Measurements from ENCODE around the gene MIER2. TPM values are rescaled to one million over a fixed set of nuclear protein-coding genes. Genes with fewer than 3 reads are reported as not detected.

The MIER2 gene
- total RNA-seq, 4 donors from 2014 or later: 2.4 to 16.0 (median 9.2) TPM

DNA sequence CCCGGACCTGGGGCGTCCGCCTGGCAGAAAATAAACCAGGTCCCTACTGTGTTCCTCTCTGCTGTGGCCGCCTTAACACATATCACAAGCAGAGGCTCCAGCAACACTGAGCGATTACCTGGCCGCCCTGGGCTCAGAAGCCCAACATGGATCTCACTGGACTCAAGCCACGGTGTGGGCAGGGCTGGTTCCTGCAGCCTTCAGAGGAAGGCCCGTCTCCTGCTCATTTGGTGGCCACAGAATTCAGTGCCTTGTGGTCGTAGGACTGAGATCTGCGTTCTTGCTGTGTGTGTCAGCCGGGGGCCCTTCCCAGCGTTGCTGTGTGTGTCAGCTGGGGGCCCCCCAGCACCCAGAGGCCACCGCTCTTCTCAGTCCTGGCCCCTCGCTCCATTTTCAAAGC lies 34.1 kb upstream of the MIER2 start:
- TF ChIP-seq, protein P1, sequence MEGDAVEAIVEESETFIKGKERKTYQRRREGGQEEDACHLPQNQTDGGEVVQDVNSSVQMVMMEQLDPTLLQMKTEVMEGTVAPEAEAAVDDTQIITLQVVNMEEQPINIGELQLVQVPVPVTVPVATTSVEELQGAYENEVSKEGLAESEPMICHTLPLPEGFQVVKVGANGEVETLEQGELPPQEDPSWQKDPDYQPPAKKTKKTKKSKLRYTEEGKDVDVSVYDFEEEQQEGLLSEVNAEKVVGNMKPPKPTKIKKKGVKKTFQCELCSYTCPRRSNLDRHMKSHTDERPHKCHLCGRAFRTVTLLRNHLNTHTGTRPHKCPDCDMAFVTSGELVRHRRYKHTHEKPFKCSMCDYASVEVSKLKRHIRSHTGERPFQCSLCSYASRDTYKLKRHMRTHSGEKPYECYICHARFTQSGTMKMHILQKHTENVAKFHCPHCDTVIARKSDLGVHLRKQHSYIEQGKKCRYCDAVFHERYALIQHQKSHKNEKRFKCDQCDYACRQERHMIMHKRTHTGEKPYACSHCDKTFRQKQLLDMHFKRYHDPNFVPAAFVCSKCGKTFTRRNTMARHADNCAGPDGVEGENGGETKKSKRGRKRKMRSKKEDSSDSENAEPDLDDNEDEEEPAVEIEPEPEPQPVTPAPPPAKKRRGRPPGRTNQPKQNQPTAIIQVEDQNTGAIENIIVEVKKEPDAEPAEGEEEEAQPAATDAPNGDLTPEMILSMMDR (IDR thresholded peaks at IDR 0.05; ENCODE audit: low read depth): no peak

DNA sequence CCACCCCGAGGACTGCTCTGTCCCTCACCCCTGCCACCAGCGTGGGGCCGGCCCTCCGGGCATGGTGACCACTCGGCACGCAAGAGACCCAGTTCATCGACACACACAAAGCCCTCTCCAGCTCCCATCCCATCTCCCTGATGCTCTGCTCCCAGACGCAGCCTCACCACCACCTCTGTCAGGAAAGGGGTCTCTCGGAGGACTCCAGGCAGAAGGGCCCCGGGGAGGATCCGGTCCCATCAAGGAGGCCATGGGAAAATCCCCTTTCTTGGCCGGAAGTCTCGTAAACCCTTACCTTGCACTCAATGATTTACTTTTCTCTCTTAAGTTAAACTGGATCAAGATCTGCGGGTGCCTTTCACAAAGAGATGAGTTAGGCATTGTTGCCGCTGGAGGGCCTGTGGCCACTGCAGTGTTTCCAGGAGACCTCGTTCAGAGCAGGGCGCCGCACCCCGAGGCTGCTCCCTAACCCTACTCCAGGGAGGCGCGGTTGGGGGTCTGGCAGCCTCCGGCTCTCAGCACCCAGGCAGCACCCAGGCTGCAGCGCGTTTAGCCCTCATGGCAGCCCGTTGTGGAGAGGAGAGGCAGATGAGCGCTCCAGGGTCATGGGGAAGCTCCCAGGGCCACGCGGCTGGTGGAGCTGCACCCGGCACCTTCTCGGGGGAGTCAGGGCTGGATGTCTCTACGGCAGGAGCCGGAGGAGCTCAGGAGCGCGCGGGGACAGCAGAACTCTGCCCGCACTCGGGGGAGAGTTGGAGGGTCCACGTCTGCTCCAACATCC lies 33.4 kb upstream of the MIER2 start:
- TF ChIP-seq, protein P1 (IDR thresholded peaks at IDR 0.05; ENCODE audit: low read depth): no peak

- TF ChIP-seq, protein P1 (IDR thresholded peaks at IDR 0.05; ENCODE audit: low read depth): no peak
These were observed 31.5 kb upstream of the MIER2 start for GRCh38 chr19:376111-376470.

DNA sequence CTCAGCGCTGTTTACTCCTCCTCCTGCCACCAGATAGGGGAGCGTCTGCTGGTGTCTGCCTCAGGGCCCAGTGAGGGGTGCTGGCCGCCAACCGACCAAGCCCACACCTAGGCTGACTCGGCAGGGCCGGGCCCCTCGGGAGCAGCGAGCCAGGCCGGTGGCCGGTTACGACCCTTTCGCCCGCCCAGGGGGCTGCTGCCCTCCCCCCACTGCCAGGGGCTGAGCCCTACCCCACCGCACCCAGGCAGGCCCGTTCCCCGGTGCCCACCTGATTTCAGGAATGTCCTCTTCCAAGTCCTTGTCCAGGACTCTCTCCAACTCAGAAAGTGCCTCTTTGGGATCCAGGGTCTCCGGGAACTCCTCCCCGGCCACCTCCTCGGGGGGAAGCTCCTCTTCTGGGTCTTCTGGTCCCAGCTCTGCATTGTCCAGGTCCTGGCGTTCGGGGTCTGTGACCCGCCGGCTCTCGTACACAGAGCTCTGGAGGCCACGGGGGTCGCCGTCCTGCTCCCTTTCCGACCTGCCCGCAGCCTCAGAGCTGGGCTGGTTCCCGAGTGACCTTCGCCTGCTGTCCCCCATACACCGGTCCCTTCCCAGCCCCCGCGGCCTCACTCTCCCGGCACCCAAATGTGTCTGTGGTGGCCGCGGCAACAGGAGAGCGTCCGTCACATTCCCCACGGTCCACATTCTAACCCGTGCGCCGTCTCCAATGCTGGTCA lies 31.0 kb upstream of the MIER2 start:
- TF ChIP-seq, protein P1 (IDR thresholded peaks at IDR 0.05; ENCODE audit: low read depth): no peak

DNA sequence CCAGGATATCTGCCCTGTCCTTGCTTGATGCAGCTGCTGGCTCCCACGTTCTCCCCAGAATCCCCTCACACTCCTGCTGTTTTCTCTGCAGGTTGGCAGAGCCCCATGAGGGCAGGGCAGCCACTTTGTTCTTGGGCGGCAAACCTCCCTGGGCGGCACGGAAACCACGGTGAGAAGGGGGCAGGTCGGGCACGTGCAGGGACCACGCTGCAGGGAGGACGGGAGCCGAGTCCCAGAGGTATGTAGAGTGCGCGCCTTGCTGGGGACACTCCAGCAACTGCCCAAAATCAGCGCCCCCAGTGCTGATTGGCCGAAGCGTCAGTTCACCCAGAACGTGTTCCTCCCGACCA lies 30.3 kb upstream of the MIER2 start:
- TF ChIP-seq, protein P1 (IDR thresholded peaks at IDR 0.05; ENCODE audit: low read depth): no peak

DNA sequence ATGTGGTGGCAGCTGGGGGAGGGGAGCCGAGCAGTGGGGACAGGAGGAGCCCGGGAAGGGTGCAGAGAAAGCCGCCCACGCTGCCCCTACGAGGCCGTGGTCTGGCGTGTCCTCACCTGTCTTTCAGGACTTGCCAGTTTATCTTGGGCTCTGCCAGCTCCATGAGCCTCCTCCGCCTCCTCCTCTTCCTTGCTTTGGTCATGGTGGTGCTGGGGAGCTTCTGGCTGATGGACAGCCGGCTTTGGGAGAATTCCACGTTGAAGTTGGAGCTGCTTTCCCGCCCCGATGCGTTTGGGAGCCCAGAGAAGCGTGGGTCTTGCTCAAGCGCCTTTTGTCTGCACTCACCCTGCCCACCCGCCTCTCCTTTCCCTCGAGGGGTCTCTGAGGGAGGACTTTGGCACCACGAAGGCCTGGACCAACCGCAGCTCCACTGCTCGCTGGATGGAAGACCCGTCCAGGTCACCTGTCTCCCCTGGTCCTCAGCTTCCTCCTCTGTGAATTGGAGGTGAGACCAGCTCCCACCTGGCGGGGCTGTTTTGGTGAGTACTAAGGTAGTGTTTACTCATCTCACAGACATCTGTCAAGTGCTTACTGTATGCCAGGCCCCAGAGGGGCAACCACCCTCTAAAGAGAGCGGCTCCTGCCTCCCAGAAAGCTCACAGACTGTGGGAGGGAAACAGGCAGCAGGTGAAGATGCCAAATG lies 29.7 kb upstream of the MIER2 start:
- TF ChIP-seq, protein P1 (IDR thresholded peaks at IDR 0.05; ENCODE audit: low read depth): no peak

Data from subcutaneous adipose tissue (tissue), 4 donors.